Stomach (tissue), 9 donors: Measurements from ENCODE around the gene PPP1R3G. TPM values are rescaled to one million over a fixed set of nuclear protein-coding genes. Genes with fewer than 3 reads are reported as not detected.

Source experiments
- DNase-seq, 2 donors: peaks; one replicate each; pipeline versions ENCODE4 v3.0.0 to v3.0.0-alpha.2; 2013 to 2019
- H3K27ac ChIP-seq, 5 donors: fragments of 200-600 bp in 4 of 5; sonication (generic) in 4 of 5; one replicate each; pipeline ENCODE4 v1.5.1; 2013 to 2019; ENCODE audit warnings: mild to moderate bottlenecking in 1 of 5, moderate library complexity in 1 of 5
- H3K27me3 ChIP-seq, 3 donors: fragments of 200-600 bp; sonication (generic); one replicate each; pipeline ENCODE4 v1.5.1; 2017 to 2019; ENCODE audit warnings: mixed run types in 1 of 3
- H3K36me3 ChIP-seq, 4 donors: fragments of 200-600 bp; sonication (generic); 1 replicate in 3 of 4; 2 replicates in 1 of 4; pipeline ENCODE4 v1.5.1; 2016 to 2019
- H3K4me1 ChIP-seq, 4 donors: fragments of 200-600 bp; sonication (generic); one replicate each; pipeline ENCODE4 v1.5.1; 2016 to 2019
- H3K4me3 ChIP-seq, 4 donors: fragments of 200-600 bp; sonication (generic) in 3 of 4; one replicate each; pipeline ENCODE4 v1.5.1; 2016 to 2019; ENCODE audit warnings: mild to moderate bottlenecking in 1 of 4
- H3K9me3 ChIP-seq, 4 donors: fragments of 200-600 bp; sonication (generic); one replicate each; pipeline ENCODE4 v1.5.1; 2016 to 2019
- CTCF ChIP-seq, 7 experiments: fragments of 450-650 bp in 4 of 7; fragments of 200-600 bp in 3 of 7; sonication (generic) in 3 of 7; IDR thresholded peaks; one replicate each; pipeline ENCODE4 v1.5.1; 2016 to 2019; ENCODE audit warnings: antibody characterized with exemption in 7 of 7, control low read depth in 2 of 7, mild to moderate bottlenecking in 1 of 7
- EP300 ChIP-seq: sonication (generic); formaldehyde crosslinking; IDR thresholded peaks from one replicate; pipeline ENCODE4 v1.6.1; 2017; ENCODE audit warnings: antibody characterized with exemption
- POLR2A ChIP-seq, 4 donors: fragments of 450-650 bp; IDR thresholded peaks; one replicate each; pipeline ENCODE4 v1.6.1; 2016; ENCODE audit warnings: antibody characterized with exemption in 4 of 4, control low read depth in 2 of 4, mild to moderate bottlenecking in 1 of 4, moderate library complexity in 1 of 4
- POLR2AphosphoS5 ChIP-seq, 3 donors: sonication (generic); formaldehyde crosslinking; IDR thresholded peaks; one replicate each; pipeline ENCODE4 v1.6.1; 2016; ENCODE audit warnings: antibody characterized with exemption in 3 of 3
- WGBS, 5 donors: extraction: QIAGEN DNeasy Blood & Tissue Kit in 3 of 5; methylation state at CpG; one replicate each; pipeline versions ENCODE4 v1.1.5 to v1.1.7; 2013 to 2018; 5-methylcytosine and 5-hydroxymethylcytosine counted together
- intact Hi-C: fragments of 100-400 bp; cut with DNase I; formaldehyde crosslinking; loops from one replicate; pipeline ENCODE4 v1.15.1; 2023; ENCODE audit warnings: low total_unique reads
- polyA plus RNA-seq, 3 donors: library from polyadenylated mRNA; stranded (reverse); fragments of 200-250 nt; gene quantifications; one replicate each; pipeline ENCODE4 v1.2.3, GENCODE V29; 2013
- total RNA-seq, 5 donors: library from RNA; depleted of rRNA; stranded (reverse); fragments of >200 nt; gene quantifications; one replicate each; pipeline versions ENCODE4 v1.1.0 to v1.2.3, GENCODE V29; 2014 to 2016
- donor health status: healthy with polysubstance abuse.
- donor health status: Bipolar disorder and iron deficiency.
- donor health status: healthy.

PPP1R3G gene
- total and polyA plus RNA-seq, 8 donors, result 0.12 to 1.3 (median 0.61) TPM; not detected in 2

GRCh38 chr6:5121479-5121878 is 36.3 kb downstream of the PPP1R3G start:
- TF ChIP-seq CTCF (IDR thresholded peaks at IDR 0.05) (no peak), POLR2A (IDR thresholded peaks at IDR 0.05) (no peak), POLR2AphosphoS5 (IDR thresholded peaks at IDR 0.05) (no peak), EP300 (no peak)
- intact Hi-C loops, result no loop called here
- Histone ChIP-seq H3K27me3 (no peaks in the 10 kb centered on the region), H3K9me3 (no peaks in the 10 kb centered on the region), H3K4me1 (no peaks in the 10 kb centered on the region), H3K4me3 (no peak overlapping the region), H3K36me3 (no peaks in the 10 kb centered on the region), H3K27ac (no peak overlapping the region)
- WGBS, 5 donors, result 60 to 89% (median 83%) methylated on average over 1 to 6 of the region's 6 CpGs
- DNase-seq, result no peak

- Histone ChIP-seq H3K4me1 (no peaks in the 10 kb centered on the region), H3K9me3 (no peaks in the 10 kb centered on the region), H3K36me3 (no peaks in the 10 kb centered on the region), H3K27ac (no peak overlapping the region), H3K4me3 (no peak overlapping the region), H3K27me3 (no peaks in the 10 kb centered on the region)
- intact Hi-C loops, result no loop called here
- TF ChIP-seq CTCF (IDR thresholded peaks at IDR 0.05), result no peak
- no peak for TF ChIP-seq EP300
- no peak for TF ChIP-seq POLR2A (IDR thresholded peaks at IDR 0.05)
- no peak for TF ChIP-seq POLR2AphosphoS5 (IDR thresholded peaks at IDR 0.05)
- no peak for DNase-seq
- 79 to 88% (median 86%) methylated on average over 7 of the region's 7 CpGs for WGBS, 5 donors
Observed at GRCh38 chr6:5121956-5122355, 36.8 kb downstream of the PPP1R3G start.

GRCh38 chr6:5122504-5123112 is 37.5 kb downstream of the PPP1R3G start:
- TF ChIP-seq POLR2AphosphoS5 (IDR thresholded peaks at IDR 0.05) (no peak), CTCF (IDR thresholded peaks at IDR 0.05) (no peak), EP300 (no peak), POLR2A (IDR thresholded peaks at IDR 0.05) (no peak)
- intact Hi-C loops, result no loop called here
- DNase-seq, result no peak
- Histone ChIP-seq H3K9me3 (no peaks in the 10 kb centered on the region), H3K27ac (no peak overlapping the region), H3K4me3 (no peak overlapping the region), H3K36me3 (no peaks in the 10 kb centered on the region), H3K4me1 (no peaks in the 10 kb centered on the region), H3K27me3 (no peaks in the 10 kb centered on the region)
- WGBS, 5 donors, result 88 to 94% (median 93%) methylated on average over 16 to 18 of the region's 18 CpGs

GRCh38 chr6:5123296-5124143 is 38.4 kb downstream of the PPP1R3G start:
- Histone ChIP-seq H3K27me3 (no peaks in the 10 kb centered on the region), H3K4me3 (no peak overlapping the region), H3K4me1 (no peaks in the 10 kb centered on the region), H3K27ac (no peak overlapping the region), H3K9me3 (no peaks in the 10 kb centered on the region), H3K36me3 (no peaks in the 10 kb centered on the region)
- WGBS, 5 donors, result 86 to 93% (median 91%) methylated on average over 17 to 20 of the region's 20 CpGs
- intact Hi-C loops, result no loop called here
- no peak for TF ChIP-seq EP300
- no peak for TF ChIP-seq POLR2AphosphoS5 (IDR thresholded peaks at IDR 0.05)
- no peak for TF ChIP-seq CTCF (IDR thresholded peaks at IDR 0.05)
- no peak for TF ChIP-seq POLR2A (IDR thresholded peaks at IDR 0.05)
- no peak for DNase-seq
